PFSK-1 (cell line): ENCODE measurements around the gene TBC1D7.

ENCODE experiments used
- POLR2AphosphoS5 ChIP-seq: IDR thresholded peaks from 2 replicates; pipeline ENCODE4 v1.6.1; 2012; ENCODE audit warnings: low read depth, mild to moderate bottlenecking, control low read depth, low read length, moderate library complexity
- SIN3A ChIP-seq: IDR thresholded peaks from 2 replicates; pipeline ENCODE4 v1.6.1; 2012; ENCODE audit warnings: mild to moderate bottlenecking, low read length, moderate library complexity, borderline replicate concordance; ENCODE audit not compliant: insufficient read depth
- TAF1 ChIP-seq: IDR thresholded peaks from 2 replicates; pipeline ENCODE4 v1.6.1; 2012; ENCODE audit warnings: low read length, control low read depth, borderline replicate concordance; ENCODE audit not compliant: insufficient read depth
- TF ChIP-seq, protein P1 (sequence below), 2 experiments: IDR thresholded peaks; 2 replicates each; pipeline versions ENCODE4 v1.6.1 to v1.8.0; 2011 to 2012; ENCODE audit warnings: low read depth in 2 of 2, low read length in 2 of 2, control low read depth in 1 of 2, inconsistent platforms in 1 of 2, mild to moderate bottlenecking in 1 of 2, moderate library complexity in 1 of 2; ENCODE audit not compliant: insufficient read depth in 1 of 2

DNA sequence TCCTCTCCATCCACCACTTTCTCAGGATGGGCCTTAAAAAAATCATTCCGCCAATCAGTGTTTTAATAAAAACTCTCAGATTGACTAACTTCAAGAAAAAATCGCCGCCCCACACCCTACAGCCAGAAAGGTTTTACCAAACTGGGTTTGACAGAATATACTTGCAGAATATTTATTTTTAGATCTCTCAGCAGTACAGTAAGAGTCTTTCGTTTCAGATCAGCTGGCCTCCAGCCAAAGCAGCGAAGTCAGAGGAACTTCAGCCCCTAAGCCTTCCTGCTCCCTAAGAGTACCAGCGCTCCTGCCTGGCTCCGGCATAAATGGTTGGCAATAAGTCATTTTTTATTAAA is 24.7 kb downstream of the TBC1D7 start:
- TF ChIP-seq, protein P1, sequence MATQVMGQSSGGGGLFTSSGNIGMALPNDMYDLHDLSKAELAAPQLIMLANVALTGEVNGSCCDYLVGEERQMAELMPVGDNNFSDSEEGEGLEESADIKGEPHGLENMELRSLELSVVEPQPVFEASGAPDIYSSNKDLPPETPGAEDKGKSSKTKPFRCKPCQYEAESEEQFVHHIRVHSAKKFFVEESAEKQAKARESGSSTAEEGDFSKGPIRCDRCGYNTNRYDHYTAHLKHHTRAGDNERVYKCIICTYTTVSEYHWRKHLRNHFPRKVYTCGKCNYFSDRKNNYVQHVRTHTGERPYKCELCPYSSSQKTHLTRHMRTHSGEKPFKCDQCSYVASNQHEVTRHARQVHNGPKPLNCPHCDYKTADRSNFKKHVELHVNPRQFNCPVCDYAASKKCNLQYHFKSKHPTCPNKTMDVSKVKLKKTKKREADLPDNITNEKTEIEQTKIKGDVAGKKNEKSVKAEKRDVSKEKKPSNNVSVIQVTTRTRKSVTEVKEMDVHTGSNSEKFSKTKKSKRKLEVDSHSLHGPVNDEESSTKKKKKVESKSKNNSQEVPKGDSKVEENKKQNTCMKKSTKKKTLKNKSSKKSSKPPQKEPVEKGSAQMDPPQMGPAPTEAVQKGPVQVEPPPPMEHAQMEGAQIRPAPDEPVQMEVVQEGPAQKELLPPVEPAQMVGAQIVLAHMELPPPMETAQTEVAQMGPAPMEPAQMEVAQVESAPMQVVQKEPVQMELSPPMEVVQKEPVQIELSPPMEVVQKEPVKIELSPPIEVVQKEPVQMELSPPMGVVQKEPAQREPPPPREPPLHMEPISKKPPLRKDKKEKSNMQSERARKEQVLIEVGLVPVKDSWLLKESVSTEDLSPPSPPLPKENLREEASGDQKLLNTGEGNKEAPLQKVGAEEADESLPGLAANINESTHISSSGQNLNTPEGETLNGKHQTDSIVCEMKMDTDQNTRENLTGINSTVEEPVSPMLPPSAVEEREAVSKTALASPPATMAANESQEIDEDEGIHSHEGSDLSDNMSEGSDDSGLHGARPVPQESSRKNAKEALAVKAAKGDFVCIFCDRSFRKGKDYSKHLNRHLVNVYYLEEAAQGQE (IDR thresholded peaks at IDR 0.05; ENCODE audit: insufficient read depth in 1 of 2, low read depth in 2 of 2, low read length in 2 of 2) = no peak
- TF ChIP-seq POLR2AphosphoS5 (no peak), TAF1 (no peak), SIN3A (no peak)
